Mammary microvascular endothelial cell (primary cell): ENCODE measurements around the gene MRPL57. TPM values are rescaled to one million over a fixed set of nuclear protein-coding genes. Genes with fewer than 3 reads are reported as not detected.

ENCODE experiments used
- total RNA-seq: library from RNA; depleted of rRNA; stranded (reverse); fragments of >200 nt; gene quantifications from 2 replicates; pipeline ENCODE4 v1.2.3, GENCODE V29; 2015

The MRPL57 gene
- total RNA-seq: 38.8 and 46.0 TPM in 2 replicates

GRCh38 chr13:21176215-21176981 is at the start of gene MRPL57, which contains the start of gene SKA3:
MRPL57 (plus strand) TSS chr13:21176658; CDS start chr13:21176917, 259 bp downstream.
SKA3 (minus strand) TSS chr13:21176552; CDS start chr13:21176477, 75 bp downstream.

Other genes with a start within 250 kb of the MRPL57 start
- gene LATS2, start 115.1 kb upstream of the MRPL57 start, total RNA-seq: 28.6 and 32.6 TPM in 2 replicates
- gene SAP18, start 36.5 kb upstream of the MRPL57 start, total RNA-seq: 58.9 and 62.0 TPM in 2 replicates
- 25.3 and 31.8 TPM in 2 replicates for gene SKA3, start 106 bp upstream of the MRPL57 start, total RNA-seq